ENCODE data around the gene FRS2. TPM values are rescaled to one million over a fixed set of nuclear protein-coding genes. Genes with fewer than 3 reads are reported as not detected.
"Not testable (repeated sequence)": the region's sequence is repeated elsewhere in the genome, so short reads cannot be mapped to it uniquely, and the experiment has no call there.

The FRS2 gene
- total RNA-seq, 1 donor from 2014 or later, result 49.3 TPM

DNA sequence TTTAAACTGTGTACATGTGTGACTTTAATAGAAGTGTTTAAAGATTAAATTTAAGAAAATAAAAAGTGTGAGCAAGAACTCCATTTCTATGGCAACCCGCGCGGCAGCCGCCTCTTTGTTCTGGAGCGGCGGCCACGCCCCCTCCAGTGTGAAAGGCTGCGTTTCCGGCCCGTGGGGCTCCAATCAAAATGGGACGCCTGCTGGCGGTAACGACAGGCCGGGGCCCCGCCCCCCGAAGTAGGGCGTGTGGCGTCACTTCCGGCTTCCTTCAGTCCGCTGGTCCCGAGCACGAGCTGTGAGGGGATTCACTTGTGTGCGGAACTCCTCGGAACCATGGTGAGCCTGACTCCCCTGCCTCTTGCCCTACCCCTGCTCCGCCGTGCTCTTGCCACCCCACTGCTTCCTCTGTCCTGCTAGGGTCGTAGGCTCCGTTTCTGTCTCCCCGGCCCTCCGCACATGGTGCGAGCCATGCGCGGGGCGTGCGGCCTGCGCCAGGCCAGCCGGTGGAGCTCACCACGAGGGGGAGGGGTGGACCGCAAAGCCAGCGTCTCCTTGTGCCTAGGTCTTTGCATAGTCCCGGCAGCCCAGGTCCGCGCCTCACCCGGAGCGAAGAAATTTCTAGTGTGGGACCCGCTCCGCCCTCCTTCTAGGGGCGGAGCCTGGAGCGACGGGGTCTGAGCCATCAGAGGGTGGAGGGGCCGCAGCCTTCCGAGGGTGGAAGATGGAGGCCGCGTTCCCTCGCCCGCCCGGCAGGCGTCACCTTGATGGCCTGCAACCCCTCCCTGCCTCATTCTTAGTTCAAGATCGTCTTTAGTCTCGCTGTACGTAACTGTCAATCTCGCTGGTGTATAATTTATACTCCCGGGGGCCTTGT lies 115.2 kb downstream of the FRS2 start, which contains the start of gene CCT2:
TSS of gene CCT2 (plus strand) at position 271 of the 874 bp plus-strand sequence. CDS start at position 334, 63 bp downstream.
- DNase-seq, result peak; percentile 96

- no peak for DNase-seq
Measured at GRCh38 chr12:69588527-69588926, 118.3 kb downstream of the FRS2 start.

- DNase-seq, result no peak
Measured at GRCh38 chr12:69589082-69589481, 118.9 kb downstream of the FRS2 start.

DNA sequence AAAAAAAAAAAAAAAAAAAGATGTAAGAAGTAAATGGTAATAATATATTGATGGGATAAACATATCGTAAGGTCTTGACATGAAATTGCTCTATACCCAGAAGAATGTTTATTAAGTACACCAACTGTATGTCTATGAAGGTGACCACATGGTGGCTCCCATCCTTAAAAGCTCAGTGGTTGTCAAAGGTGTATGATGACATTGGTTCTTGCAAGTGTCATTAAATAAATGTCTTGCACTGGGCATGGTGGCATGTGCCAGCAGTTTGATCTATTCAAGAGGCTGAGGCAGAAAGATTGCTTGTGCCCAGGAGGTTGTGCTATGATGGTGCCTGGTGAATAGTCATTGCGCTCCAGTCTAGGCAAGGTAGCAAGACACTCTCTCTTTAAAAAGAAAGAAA lies 125.5 kb downstream of the FRS2 start:
- no peak for DNase-seq

DNA sequence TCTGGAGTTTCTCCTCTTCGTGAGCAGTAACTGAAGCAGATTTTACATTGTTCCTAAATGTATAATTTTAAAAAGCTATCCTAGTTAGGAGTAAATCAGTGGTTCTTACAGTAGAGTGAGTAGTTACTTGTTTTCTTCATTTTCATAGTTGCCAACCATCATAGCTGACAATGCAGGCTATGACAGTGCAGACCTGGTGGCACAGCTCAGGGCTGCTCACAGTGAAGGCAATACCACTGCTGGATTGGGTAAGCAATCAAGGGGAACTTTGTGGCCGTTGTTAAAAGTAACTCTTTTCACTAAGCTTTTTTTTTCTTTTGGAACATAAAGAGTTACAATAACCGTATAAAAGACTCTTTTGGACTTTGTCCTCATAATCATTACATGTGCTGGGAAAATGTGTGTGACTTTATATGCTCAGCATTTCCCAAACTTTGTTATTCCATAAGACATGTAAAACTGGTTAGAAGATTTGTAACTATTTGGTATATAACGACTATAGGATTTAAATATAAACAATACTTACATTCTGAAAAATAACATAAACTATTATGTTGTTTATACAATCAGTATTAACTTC lies 128.1 kb downstream of the FRS2 start:
- DNase-seq, result no peak

GRCh38 chr12:69600804-69601203 lies 130.6 kb downstream of the FRS2 start:
- DNase-seq, result no peak

GRCh38 chr12:69601962-69602685 lies 131.9 kb downstream of the FRS2 start:
- no peak for DNase-seq

DNA sequence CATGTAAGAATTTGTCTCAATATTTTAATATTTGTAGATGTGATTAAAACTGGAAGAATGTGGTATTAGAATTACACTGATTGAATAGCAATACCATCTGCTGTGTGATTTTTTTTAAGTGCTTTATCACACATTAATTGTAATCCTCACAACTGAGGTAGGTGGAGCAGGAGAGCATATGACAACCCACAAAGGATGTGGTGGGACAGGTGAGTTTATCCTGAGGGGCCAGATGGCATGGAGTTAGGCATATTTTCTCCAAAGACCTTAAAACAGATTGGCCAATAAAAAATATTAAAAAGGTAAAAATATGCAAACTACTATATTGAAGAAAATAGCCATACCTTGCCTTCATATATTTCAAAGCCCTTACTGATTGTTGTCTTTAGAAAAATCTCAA lies 132.8 kb downstream of the FRS2 start:
- no peak for DNase-seq

GRCh38 chr12:69603556-69603955 lies 133.4 kb downstream of the FRS2 start:
- not testable (repeated sequence) for DNase-seq

DNA sequence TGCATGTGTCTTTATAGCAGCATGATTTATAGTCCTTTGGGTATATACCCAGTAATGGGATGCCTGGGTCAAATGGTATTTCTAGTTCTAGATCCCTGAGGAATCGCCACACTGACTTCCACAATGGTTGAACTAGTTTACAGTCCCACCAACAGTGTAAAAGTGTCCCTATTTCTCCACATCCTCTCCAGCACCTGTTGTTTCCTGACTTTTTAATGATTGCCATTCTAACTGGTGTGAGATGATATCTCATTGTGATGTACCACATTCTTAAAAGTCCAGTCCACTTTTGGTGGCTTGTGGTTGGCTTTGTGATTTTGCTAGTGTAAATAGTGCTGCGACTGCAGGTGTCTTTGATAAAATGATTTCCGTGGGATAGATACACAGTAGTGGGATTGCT lies 134.1 kb downstream of the FRS2 start:
- not testable (repeated sequence) for DNase-seq

- DNase-seq, result no peak
Measured at GRCh38 chr12:69608114-69608513, 137.9 kb downstream of the FRS2 start.

GRCh38 chr12:69610126-69610525 lies 139.9 kb downstream of the FRS2 start:
- DNase-seq, result no peak

GRCh38 chr12:69610729-69611128 lies 140.5 kb downstream of the FRS2 start, which contains the start of gene LRRC10:
TSS of gene LRRC10 (minus strand) at chr12:69610907. CDS start at chr12:69610838, 69 bp downstream.
- no peak for DNase-seq

GRCh38 chr12:69613351-69613750 lies 143.2 kb downstream of the FRS2 start:
- no peak for DNase-seq

GRCh38 chr12:69616025-69616424 lies 145.8 kb downstream of the FRS2 start:
- DNase-seq, result no peak

GRCh38 chr12:69619050-69619449 lies 148.9 kb downstream of the FRS2 start:
- no peak for DNase-seq

GRCh38 chr12:69620077-69620476 lies 149.9 kb downstream of the FRS2 start:
- no peak for DNase-seq

- no peak for DNase-seq
Measured at GRCh38 chr12:69620921-69621320, 150.7 kb downstream of the FRS2 start.

GRCh38 chr12:69621551-69621950 lies 151.4 kb downstream of the FRS2 start:
- DNase-seq, result no peak

DNA sequence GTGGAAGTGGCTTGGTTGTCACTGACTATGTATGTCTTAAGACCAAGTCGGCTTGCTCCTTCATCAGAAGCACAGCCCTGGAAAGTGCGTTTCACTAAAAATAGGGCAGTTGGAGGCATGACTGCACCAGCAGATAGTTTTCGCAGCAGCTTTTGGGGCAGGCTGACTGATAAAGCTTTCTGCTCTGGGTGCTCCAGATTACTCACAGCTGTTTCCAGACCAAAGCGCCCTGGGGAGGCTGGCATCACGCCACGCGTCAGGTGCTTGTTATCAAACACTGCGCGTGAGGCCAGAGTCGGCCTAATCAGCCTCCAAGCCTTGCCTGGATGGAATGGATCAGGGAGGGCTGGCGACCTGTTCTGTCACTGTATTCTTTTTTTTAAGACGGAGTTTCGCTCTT lies 153.8 kb downstream of the FRS2 start:
- no peak for DNase-seq

DNA sequence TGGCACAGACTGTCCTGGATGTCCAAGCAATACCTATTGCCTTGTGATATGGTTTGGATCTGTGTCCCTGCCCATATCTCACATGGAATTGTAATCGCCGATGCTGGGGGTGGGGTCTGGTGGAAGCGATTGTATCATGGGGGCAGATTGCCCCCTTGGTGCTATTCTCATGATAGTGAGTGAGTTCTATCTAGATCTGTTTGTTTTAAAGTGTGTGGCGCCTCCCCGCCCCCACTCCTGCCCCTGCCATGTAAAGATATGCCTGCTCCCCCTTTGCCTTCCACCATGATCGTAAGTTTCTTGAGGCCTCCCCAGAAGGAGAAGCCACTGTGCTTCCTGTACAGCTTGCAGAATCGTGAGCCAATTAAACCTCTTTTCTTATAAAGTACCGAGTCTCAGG lies 157.3 kb downstream of the FRS2 start:
- DNase-seq, result no peak

Measured in skin of body (tissue), 2 donors.